HG02840 (cell line): ENCODE results near the gene FGFR2.
"Not testable (repeated sequence)": the region's sequence is repeated elsewhere in the genome, so short reads cannot be mapped to it uniquely, and the experiment has no call there.

Experiments
- ATAC-seq: cut with Tn5 transposase; IDR thresholded peaks from one replicate; pipeline ENCODE4 v1.9.1; 2021; ENCODE audit warnings: mild to moderate bottlenecking, moderate library complexity, moderate number of reproducible peaks; ENCODE audit not compliant: unreplicated experiment, low FRiP score

FGFR2 gene

DNA sequence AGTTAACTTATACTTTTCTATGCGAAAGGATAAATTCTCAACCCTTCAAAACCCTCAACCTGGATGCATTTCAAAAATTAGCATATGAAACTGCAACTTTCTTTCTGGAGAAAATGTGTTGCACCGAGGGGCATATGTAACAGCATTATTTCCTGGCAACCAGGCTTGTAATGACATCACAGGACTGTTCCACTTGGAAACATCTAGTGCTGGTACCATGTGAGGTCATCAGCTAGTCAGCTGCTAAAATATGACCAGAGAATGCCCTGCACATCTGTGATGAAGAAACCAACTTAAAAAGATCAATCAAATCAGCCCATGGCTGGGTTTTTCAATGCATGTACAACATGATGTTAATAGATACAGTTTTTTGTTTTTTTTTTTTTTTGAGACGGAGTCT, 40.0 kb downstream of the FGFR2 start:
- no peak for ATAC-seq

DNA sequence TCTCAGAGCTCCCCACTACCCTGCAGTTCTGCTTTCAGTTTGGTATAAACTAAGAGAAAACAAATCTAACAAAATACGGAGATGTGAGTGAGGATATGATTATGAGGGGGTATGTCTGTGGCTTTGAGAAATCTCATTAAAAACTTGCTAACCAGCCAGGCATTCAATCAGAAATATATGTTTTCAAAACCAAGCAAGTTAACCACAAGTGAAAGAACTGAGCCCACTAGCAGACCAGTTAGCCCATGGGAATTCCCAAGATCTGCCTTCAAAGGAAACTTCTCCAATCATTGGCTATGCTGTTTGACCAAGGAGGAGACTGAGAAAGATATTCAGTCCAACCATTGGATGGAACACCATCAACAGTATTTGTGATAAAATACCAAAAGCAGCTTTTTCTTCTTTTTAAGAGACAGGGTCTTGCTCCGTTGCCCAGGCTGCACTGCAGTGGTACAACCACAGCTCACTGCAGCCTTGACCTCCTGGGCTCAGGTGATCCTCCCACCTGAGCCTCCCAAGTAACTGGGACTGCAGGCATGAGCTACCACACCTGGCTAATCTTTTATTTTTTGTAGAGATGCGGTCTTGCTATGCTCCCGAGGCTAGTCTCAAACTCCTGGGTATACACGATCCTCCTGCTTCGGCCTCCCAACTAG, 41.2 kb downstream of the FGFR2 start:
- no peak for ATAC-seq

DNA sequence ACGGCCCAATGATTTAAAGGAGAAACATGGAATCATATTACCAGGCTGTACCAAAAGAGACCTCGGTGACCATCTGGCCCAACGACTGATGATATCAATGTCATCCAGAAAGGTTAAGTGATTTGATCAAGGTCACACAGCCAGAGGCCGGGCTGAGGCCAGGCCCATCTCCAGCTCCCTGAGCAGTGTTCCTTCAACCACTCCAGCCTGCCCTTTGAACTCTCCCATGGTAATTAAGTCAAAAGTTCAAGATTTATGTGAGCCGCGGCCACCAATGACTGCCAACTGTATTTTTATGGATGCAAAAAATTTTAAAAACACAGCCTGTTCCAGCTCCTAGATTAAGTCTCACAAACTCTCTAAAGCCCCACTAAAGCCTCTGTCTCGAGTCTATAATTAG, 41.8 kb downstream of the FGFR2 start:
- ATAC-seq = no peak

DNA sequence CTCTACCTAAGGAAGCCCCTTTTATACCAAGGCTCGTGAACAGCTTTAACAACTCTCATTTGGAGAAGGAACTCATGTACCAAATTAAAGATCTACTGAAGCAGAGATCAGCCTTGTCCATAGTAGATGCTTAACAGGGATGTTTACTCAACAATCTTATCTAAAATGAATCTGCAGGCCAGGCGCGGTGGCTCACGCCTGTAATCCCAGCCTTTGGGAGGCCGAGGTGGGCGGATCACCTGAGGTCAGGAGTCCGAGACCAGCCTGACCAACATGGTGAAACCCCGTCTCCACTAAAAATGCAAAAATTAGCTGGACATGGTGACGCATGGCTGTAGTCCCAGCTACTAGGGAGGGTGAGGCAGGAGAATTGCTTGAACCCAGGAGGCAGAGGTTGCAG, 43.3 kb downstream of the FGFR2 start:
- not testable (repeated sequence) for ATAC-seq

- ATAC-seq = no peak
Observed at GRCh38 chr10:121553511-121554264, 44.6 kb downstream of the FGFR2 start.

DNA sequence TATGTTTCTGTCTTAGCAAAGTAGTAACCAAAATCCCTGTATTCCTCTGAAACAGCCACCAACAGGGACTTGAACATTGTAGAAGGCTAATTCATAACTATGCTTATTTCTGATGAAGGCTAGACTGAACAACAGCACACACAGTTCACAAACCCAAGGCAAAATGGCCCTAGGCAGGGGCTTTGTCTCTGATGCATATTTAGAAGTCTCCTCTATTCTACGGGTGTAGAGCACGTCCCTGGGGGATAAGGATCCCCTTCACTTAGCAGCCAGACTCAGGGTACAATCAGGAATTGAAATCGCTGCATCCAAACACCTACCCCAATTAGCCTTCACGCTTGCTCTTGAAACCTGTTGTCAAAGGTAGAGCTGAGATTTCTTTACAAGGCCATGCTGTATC, 45.5 kb downstream of the FGFR2 start:
- ATAC-seq = no peak

GRCh38 chr10:121551210-121551885, 46.9 kb downstream of the FGFR2 start:
- no peak for ATAC-seq

- ATAC-seq = no peak
Observed at GRCh38 chr10:121544301-121544869, 53.9 kb downstream of the FGFR2 start.

- no peak for ATAC-seq
Observed at GRCh38 chr10:121543545-121543944, 54.7 kb downstream of the FGFR2 start.

DNA sequence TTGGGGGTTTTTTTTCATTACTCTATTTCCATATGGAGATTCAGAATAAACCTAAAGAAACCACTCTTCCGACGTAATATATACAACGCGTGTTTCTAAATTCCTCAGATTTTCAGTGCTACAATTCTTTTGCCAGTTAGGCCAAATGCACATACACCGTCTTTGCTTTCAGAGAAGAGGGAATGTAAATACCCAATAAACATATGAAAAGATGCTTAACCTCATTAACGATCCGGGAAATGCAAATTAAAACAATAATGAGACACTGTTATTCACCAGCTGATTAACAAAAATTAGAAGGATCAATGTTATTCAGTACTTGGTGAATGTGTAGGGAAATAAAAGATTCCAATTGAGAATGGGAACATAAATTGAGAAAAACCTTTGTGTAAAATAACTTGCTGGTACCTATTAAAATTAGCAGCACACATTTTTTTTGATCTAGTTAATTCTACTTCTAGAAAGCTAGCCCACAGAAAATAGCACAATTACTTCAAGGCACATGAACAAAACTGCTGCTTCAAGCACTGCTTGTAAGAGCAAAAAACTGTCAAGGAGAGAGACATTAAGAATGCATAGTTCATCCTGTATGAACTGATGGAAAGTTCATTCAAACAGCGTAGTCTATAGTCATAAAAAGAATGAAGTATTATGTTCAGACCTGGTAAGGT, 56.7 kb downstream of the FGFR2 start:
- ATAC-seq = no peak

DNA sequence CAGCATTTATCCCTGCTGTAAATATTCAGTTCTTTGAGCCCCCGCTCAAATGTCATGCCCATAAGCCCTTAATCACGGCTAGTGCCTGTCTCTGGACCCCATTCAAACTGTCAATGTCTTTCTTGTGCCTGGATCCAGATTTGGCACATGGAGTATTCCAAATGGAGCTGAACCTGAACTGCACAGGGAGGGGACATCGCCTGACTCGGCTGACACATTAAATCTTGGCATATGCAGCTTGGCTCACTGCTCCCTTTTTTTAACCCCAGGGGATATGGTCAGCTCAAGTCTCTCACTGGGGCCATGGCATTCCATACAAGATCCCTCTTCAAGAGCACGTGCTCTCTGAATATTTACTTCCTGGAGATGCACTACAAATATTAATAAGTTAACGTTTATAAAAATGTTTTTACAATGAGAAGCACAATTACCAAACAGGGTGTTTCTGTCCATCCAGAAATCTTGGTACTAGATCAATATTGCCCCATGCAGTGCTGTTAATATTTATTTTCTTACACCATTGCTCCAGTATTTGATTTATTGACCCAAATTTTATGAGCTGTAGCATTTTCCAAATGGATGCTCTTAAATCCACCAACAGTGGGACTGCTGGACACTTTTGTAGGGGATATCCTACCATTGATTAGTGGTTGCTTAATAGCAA, 57.4 kb downstream of the FGFR2 start:
- no peak for ATAC-seq

- ATAC-seq = no peak
Observed at GRCh38 chr10:121539786-121540185, 58.5 kb downstream of the FGFR2 start.

DNA sequence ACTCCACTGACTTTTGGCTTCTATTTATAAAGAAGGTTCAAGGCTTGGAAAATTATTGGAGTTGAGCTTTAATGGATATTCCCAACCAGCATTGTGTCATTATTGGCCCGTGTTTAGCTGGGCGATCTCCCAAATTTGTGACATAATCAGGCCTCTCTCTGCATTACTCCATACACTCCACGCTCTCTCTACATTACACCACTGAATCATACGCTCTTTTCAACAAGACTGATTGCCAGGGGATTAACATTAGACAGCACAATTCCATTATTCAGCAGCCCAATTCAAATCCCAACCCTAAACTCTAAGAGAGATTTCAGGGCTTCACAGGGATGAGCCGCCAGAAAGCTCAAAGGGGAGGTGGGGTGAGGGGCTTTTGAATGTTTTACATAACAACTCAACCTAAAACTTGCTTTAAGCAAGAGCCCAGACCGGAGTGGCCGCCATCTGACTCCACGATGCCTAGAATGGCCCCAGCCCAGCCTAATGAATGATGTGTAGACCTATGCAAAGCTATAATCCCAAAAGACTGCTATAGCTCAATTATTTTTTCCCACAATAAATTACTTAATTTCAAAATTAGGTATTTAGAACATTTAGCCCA, 61.8 kb downstream of the FGFR2 start:
- no peak for ATAC-seq

DNA sequence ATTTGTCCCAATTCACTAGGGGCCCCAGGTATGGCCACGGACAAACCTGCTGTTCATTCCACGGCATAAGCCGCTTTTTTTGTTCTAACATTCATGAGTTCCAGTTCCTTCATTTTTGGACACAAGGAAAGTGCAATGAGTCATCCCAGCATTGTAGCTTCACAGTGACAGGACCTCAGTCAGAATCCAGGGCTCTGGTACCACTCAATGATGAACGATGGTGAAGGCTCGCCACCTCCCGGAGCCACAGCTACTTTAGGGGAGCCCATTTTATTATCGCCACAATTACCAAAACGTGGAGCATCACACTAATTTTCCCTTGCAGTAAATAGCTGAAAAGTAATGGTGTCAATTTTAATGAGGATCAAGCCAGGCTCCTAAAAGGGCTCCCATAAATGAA, 62.9 kb downstream of the FGFR2 start:
- no peak for ATAC-seq

- no peak for ATAC-seq
Observed at GRCh38 chr10:121532292-121532864, 65.9 kb downstream of the FGFR2 start.

GRCh38 chr10:121531830-121532178, 66.4 kb downstream of the FGFR2 start:
- ATAC-seq = no peak

DNA sequence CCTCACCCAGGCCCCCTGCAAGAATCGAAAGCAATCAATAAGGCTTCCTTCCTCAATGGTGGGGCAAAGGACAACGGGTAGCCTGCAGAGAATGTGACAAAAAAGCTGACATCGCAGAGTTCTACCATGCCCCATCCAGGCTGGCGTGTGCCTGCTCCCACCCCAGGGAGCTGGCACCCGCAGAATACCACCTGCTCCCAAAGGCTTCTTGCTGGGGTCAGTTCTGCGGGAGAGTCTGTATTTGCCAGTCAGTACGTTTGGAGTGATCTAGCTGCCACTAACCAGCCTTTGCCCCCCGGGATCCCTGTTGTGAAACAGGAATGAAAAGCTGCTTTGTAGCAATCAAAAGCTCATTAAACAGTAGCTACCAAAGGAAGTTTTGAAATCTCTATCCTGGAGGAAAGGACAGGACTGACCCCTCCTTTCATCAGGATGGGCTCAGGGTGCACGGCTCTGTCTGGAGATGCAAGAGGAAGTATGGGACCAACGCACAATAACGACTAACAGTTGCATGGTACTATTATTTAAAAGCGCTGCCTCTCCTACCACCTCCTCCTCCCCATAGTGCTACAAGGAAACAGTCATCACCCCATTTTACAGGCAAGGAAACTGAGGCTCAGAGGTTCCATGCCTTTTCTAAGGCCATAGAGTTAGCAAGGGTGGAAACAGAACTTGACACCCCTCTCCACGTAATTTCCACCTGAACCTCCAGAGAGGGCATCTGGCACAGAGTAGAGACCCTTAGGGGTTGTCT, 67.0 kb downstream of the FGFR2 start:
- ATAC-seq = no peak

GRCh38 chr10:121530481-121531075, 67.7 kb downstream of the FGFR2 start:
- no peak for ATAC-seq

DNA sequence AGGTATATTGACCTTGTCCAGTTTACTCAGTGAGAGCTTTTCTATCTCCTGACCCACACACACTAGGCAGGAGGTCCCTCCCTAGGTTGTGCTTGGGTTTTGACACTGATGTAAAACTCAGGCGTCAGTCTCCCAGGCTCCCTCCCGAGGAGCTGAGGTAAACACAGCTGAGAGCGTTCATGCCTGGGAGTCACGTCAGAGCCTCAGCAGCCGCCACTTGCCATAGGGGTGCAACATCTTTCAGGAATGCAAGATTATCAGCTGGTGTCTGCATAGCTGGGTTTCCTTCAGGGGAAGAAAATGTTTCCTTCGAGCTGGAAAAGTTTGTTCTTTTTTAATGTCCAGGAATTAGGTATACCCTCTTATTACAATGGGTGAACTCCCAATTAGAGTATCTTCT, 70.6 kb downstream of the FGFR2 start:
- no peak for ATAC-seq
